ENCODE measurements around the gene BOLL.

GRCh38 chr2:197821550-197822289, 36.6 kb upstream of the BOLL start:
- TF ChIP-seq SUZ12 (IDR thresholded peaks at IDR 0.05; ENCODE audit: extremely low read depth, insufficient read depth, insufficient read length) = no peak
- TF ChIP-seq ZNF274 (IDR thresholded peaks at IDR 0.05; ENCODE audit: low read depth, low read length) = no peak
